Heart right ventricle (tissue), 16 donors: Measurements from ENCODE around the gene CHPF. TPM values are rescaled to one million over a fixed set of nuclear protein-coding genes. Genes with fewer than 3 reads are reported as not detected.

Source experiments
- ATAC-seq, 8 donors: fragments of 200-7000 bp; cut with Tn5 transposase; one replicate each; pipeline ENCODE4 v1.9.1; 2020; ENCODE audit warnings: mild to moderate bottlenecking in 8 of 8, moderate library complexity in 8 of 8, moderate number of reproducible peaks in 1 of 8
- DNase-seq, 2 donors: peaks; one replicate each; pipeline ENCODE4 v3.0.0-alpha.2; 2020
- H3K27ac ChIP-seq, 10 donors: fragments of 200-600 bp; sonication (generic) in 2 of 10; one replicate each; pipeline versions ENCODE4 v1.5.0 to v1.8.0; 2020 to 2022; ENCODE audit warnings: mild to moderate bottlenecking in 3 of 10
- H3K27me3 ChIP-seq, 7 donors: fragments of 200-600 bp; one replicate each; pipeline ENCODE4 v1.8.0; 2021 to 2022; ENCODE audit warnings: mild to moderate bottlenecking in 2 of 7
- H3K36me3 ChIP-seq, 9 donors: fragments of 200-600 bp; sonication (generic) in 1 of 9; one replicate each; pipeline versions ENCODE4 v1.5.0 to v1.8.0; 2020 to 2022; ENCODE audit warnings: mild to moderate bottlenecking in 2 of 9
- H3K4me1 ChIP-seq, 9 donors: fragments of 200-600 bp; sonication (generic) in 1 of 9; one replicate each; pipeline versions ENCODE4 v1.5.0 to v1.8.0; 2020 to 2022; ENCODE audit warnings: mild to moderate bottlenecking in 4 of 9
- H3K4me3 ChIP-seq, 10 donors: fragments of 200-600 bp; sonication (generic) in 2 of 10; one replicate each; pipeline versions ENCODE4 v1.5.0 to v1.8.0; 2020 to 2022; ENCODE audit warnings: mild to moderate bottlenecking in 7 of 10, moderate library complexity in 2 of 10
- H3K9me3 ChIP-seq, 11 donors: fragments of 200-600 bp in 10 of 11; sonication (generic) in 2 of 11; one replicate each; pipeline versions ENCODE4 v1.5.0 to v1.8.0; 2013 to 2022; ENCODE audit warnings: mild to moderate bottlenecking in 2 of 11, control low read depth in 1 of 11, moderate library complexity in 1 of 11
- WGBS, 2 donors: extraction: QIAGEN DNeasy Blood & Tissue Kit; methylation state at CpG; one replicate each; pipeline ENCODE4 v1.1.7; 2013; ENCODE audit warnings: inconsistent platforms in 1 of 2; 5-methylcytosine and 5-hydroxymethylcytosine counted together
- intact Hi-C, 10 donors: fragments of 100-400 bp; cut with DNase I; formaldehyde crosslinking; loops; one replicate each; pipeline versions ENCODE4 v1.11.1 to v1.14.2; 2022
- long read RNA-seq, 3 donors: library from polyadenylated mRNA; unstranded; transcript quantifications; one replicate each; pipeline ENCODE4 v2.0.0, GENCODE V29; 2020 to 2021
- polyA plus RNA-seq, 2 donors: library from polyadenylated mRNA; stranded (reverse); fragments of 200-250 nt; gene quantifications; one replicate each; pipeline ENCODE4 v1.2.3, GENCODE V29; 2013
- total RNA-seq, 10 donors: library from RNA; stranded (reverse); fragmentation: NEBNext Ultra II Directional in 3 of 10; extraction: Animal tissue kit (Norgen Biotek cat#: 25700) in 3 of 10; gene quantifications; one replicate each; pipeline versions ENCODE4 v1.2.1 to v1.2.4, GENCODE V29; 2021 to 2023
- TF ChIP-seq, protein P1 (sequence below), 9 donors: fragments of 200-600 bp; sonication (generic) in 2 of 9; IDR thresholded peaks; one replicate each; pipeline versions ENCODE4 v1.5.0 to v1.8.0; 2021 to 2022; ENCODE audit warnings: antibody characterized with exemption in 9 of 9, mild to moderate bottlenecking in 5 of 9, moderate library complexity in 1 of 9
- donor health status: Arrhythmogenic right ventricular cardiomyopathy.
- donor health status: ischemic (EF 13 %, LVEDD 7.1; RV severe dilation, severe dysfunction).
- donor health status: healthy with polysubstance abuse.
- donor health status: DM: no; HTN: yes; CAD: no.
- donor health status: DM: no; HTN: no; CAD: no.
- donor health status: ischemic (EF 25% LVEDD 6.9; RV normal size, moderate dysfunction).
- donor health status: ischemic (EF 25% LVEDD 5.7; RV mildly dilated, moderate dysfunction).
- donor health status: healthy.
- donor health status: DM: yes; HTN: yes; CAD: no.
- donor health status: Ischemic cardiomyopathy.
- donor health status: ischemic (EF 35%, LVEDD 5.7; RV mildly dilated, moderate dysfunction).
- donor health status: nonischemic (EF 11% LVEDD 7.7; RV severe dilation, severe dysfunction).
- donor health status: DM: yes; HTN: yes; CAD: no.
- donor health status: PGD.
- donor health status: ischemic (EF 29% LVEDD 5.4; RV normal size, mild dysfunction).
- donor health status: nonischemic (EF 23%, LVEDD 6.1; RV moderate dilation, normal function).

CHPF gene, protein sequence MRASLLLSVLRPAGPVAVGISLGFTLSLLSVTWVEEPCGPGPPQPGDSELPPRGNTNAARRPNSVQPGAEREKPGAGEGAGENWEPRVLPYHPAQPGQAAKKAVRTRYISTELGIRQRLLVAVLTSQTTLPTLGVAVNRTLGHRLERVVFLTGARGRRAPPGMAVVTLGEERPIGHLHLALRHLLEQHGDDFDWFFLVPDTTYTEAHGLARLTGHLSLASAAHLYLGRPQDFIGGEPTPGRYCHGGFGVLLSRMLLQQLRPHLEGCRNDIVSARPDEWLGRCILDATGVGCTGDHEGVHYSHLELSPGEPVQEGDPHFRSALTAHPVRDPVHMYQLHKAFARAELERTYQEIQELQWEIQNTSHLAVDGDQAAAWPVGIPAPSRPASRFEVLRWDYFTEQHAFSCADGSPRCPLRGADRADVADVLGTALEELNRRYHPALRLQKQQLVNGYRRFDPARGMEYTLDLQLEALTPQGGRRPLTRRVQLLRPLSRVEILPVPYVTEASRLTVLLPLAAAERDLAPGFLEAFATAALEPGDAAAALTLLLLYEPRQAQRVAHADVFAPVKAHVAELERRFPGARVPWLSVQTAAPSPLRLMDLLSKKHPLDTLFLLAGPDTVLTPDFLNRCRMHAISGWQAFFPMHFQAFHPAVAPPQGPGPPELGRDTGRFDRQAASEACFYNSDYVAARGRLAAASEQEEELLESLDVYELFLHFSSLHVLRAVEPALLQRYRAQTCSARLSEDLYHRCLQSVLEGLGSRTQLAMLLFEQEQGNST
- 100 to 1,000 TPM in 4 of 10 donors, 10 to 100 TPM in 6; 66.5 to 166 (median 95.9) TPM for total RNA-seq
- 100 to 1,000 TPM in 1 of 2 donors, 10 to 100 TPM in 1; 76.9 to 221 TPM for polyA plus RNA-seq
- long read RNA-seq, donor 1, transcript CHPF-201 (4 exons, 3,013 nt) = major isoform, 38 of 115 reads
- long read RNA-seq, donor 1, partial matches to known transcripts = 41 of 115 reads
- long read RNA-seq, donor 1, other reads (novel, unspliced or antisense) = 32 of 115 reads
- long read RNA-seq, donor 2, transcript CHPF-201 (4 exons, 3,013 nt) = major isoform, 43 of 118 reads
- long read RNA-seq, donor 2, transcript CHPF-202 (2 exons, 1,079 nt) = minor isoform, 5 of 118 reads
- long read RNA-seq, donor 2, partial matches to known transcripts = 42 of 118 reads
- long read RNA-seq, donor 2, other reads (novel, unspliced or antisense) = 28 of 118 reads
- long read RNA-seq, donor 3, transcript CHPF-201 (4 exons, 3,013 nt) = major isoform, 44 of 134 reads
- long read RNA-seq, donor 3, partial matches to known transcripts = 37 of 134 reads
- long read RNA-seq, donor 3, other reads (novel, unspliced or antisense) = 51 of 134 reads

GRCh38 chr2:219543596-219544358 is at the start of gene CHPF, which contains the start of gene TMEM198:
Gene CHPF, minus strand, starts transcription at chr2:219543809. Its CDS starts 271 bp downstream, at chr2:219543538.
Gene TMEM198, plus strand, starts transcription at chr2:219544028. Its CDS starts 700 bp downstream, at chr2:219544728.
- Histone ChIP-seq H3K4me1 (peaks cover 4 to 37% (median 32%) of the 10 kb centered on the region in 9 donors), H3K27ac (peak within 1 kb of the TSS; percentile 62 to 93 (median 90)), H3K36me3 (peaks cover 0 to 33% (median 20%) of the 10 kb centered on the region in 9 donors), H3K9me3 (no peaks in the 10 kb centered on the region), H3K27me3 (peaks cover 0 to 59% (median 11%) of the 10 kb centered on the region in 7 donors), H3K4me3 (peak within 1 kb of the TSS; percentile 40 to 92 (median 80))
- intact Hi-C loops = loop anchor here in 9 of 10 donors (1.0 to 5.0 kb wide), 13 partner anchors 27 to 159 kb away; partner anchors contain the start of genes OBSL1 (in 2 of the 9), SLC4A3 (in 2 of the 9), STK11IP (in 2 of the 9) and GMPPA (in 1 of the 9)
- DNase-seq = peak; percentile 97
- WGBS, 2 donors = 0 to 1% methylated on average over 65 to 75 of the region's 75 CpGs
- TF ChIP-seq, protein P1, sequence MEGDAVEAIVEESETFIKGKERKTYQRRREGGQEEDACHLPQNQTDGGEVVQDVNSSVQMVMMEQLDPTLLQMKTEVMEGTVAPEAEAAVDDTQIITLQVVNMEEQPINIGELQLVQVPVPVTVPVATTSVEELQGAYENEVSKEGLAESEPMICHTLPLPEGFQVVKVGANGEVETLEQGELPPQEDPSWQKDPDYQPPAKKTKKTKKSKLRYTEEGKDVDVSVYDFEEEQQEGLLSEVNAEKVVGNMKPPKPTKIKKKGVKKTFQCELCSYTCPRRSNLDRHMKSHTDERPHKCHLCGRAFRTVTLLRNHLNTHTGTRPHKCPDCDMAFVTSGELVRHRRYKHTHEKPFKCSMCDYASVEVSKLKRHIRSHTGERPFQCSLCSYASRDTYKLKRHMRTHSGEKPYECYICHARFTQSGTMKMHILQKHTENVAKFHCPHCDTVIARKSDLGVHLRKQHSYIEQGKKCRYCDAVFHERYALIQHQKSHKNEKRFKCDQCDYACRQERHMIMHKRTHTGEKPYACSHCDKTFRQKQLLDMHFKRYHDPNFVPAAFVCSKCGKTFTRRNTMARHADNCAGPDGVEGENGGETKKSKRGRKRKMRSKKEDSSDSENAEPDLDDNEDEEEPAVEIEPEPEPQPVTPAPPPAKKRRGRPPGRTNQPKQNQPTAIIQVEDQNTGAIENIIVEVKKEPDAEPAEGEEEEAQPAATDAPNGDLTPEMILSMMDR (IDR thresholded peaks at IDR 0.05) = no peak
- ATAC-seq = peak; percentile 91 to 97 (median 94)

DNA sequence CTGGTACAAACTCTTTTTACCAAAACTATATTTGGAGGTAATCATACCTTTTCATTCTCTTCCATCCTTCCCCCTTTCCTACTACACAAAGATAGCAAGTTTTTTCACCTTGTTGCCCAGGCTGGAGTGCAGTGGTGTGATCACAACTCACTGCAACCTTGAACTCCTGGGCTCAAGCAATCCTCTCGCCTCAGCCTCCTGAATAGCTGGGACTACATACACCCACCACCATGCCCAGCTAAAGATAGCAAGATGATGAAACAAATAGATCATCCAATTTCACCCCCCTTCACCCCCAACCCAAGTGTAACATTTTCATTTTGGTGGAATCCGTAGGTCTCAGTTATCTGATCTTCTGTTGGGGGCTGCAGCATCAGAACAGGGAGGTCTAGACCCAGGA is 49.5 kb upstream of the CHPF start:
- peaks cover 0 to 25% (median 7%) of the 10 kb centered on the region in 9 donors for H3K4me1 ChIP-seq
- ATAC-seq (no peak), DNase-seq (no peak)
- no peaks in the 10 kb centered on the region for H3K27me3 ChIP-seq
- no peaks in the 10 kb centered on the region for H3K36me3 ChIP-seq
- H3K9me3 ChIP-seq = no peaks in the 10 kb centered on the region
- H3K27ac ChIP-seq = peak overlapping the region in 5 of 10 donors; percentile 26 to 38 (median 30)
- intact Hi-C loops = no loop called here
- H3K4me3 ChIP-seq = no peak overlapping the region
- TF ChIP-seq, protein P1 (IDR thresholded peaks at IDR 0.05) = no peak
- 85 to 94% methylated on average over 2 of the region's 2 CpGs for whole genome bisulfite sequencing, 2 donors

- WGBS, 2 donors = 62 to 71% methylated on average over 6 of the region's 6 CpGs
- ATAC-seq = no peak
- intact Hi-C loops = no loop called here
- TF ChIP-seq, protein P1 (IDR thresholded peaks at IDR 0.05) = no peak
- no peak for DNase-seq
- Histone ChIP-seq H3K4me3 (no peak overlapping the region), H3K4me1 (peaks cover 0 to 24% (median 7%) of the 10 kb centered on the region in 9 donors), H3K27me3 (no peaks in the 10 kb centered on the region), H3K9me3 (no peaks in the 10 kb centered on the region), H3K36me3 (no peaks in the 10 kb centered on the region), H3K27ac (peak overlapping the region in 6 of 10 donors; percentile 1 to 38 (median 29))
These were observed 49.1 kb upstream of the CHPF start for GRCh38 chr2:219592736-219593135.
